ENCODE data around the gene APPBP2. TPM values are rescaled to one million over a fixed set of nuclear protein-coding genes. Genes with fewer than 3 reads are reported as not detected.

Gene APPBP2
- total RNA-seq, 2 donors from 2014 or later, result 21.5 to 33.1 TPM

GRCh38 chr17:60539807-60540206 is 13.8 kb upstream of the APPBP2 start:
- Histone ChIP-seq H3K9me3 (no peaks in the 10 kb centered on the region), H3K4me3 (no peak overlapping the region), H3K27ac (no peak overlapping the region), H3K27me3 (replicated peaks; ENCODE audit: insufficient read depth) (no peaks in the 10 kb centered on the region), H3K36me3 (no peaks in the 10 kb centered on the region), H3K4me1 (ENCODE audit: control insufficient read depth in 1 of 2, low read depth in 2 of 2) (no peaks in the 10 kb centered on the region)
- no peak for TF ChIP-seq CTCF (IDR thresholded peaks at IDR 0.05)
- ATAC-seq (ENCODE audit: insufficient number of reproducible peaks, low FRiP score, low read depth) (no peak), DNase-seq (ENCODE audit: low spot score) (no peak)

- TF ChIP-seq CTCF (IDR thresholded peaks at IDR 0.05), result no peak
- Histone ChIP-seq H3K27ac (no peak overlapping the region), H3K36me3 (no peaks in the 10 kb centered on the region), H3K27me3 (replicated peaks; ENCODE audit: insufficient read depth) (no peaks in the 10 kb centered on the region), H3K4me3 (no peak overlapping the region), H3K4me1 (ENCODE audit: control insufficient read depth in 1 of 2, low read depth in 2 of 2) (no peaks in the 10 kb centered on the region), H3K9me3 (no peaks in the 10 kb centered on the region)
- no peak for ATAC-seq (ENCODE audit: insufficient number of reproducible peaks, low FRiP score, low read depth)
- no peak for DNase-seq (ENCODE audit: low spot score)
Observed at GRCh38 chr17:60538726-60539125, 12.7 kb upstream of the APPBP2 start.

GRCh38 chr17:60535382-60536279 is 9.6 kb upstream of the APPBP2 start:
- Histone ChIP-seq H3K27me3 (replicated peaks; ENCODE audit: insufficient read depth) (no peaks in the 10 kb centered on the region), H3K4me3 (no peak overlapping the region), H3K27ac (no peak overlapping the region), H3K4me1 (ENCODE audit: control insufficient read depth in 1 of 2, low read depth in 2 of 2) (no peaks in the 10 kb centered on the region), H3K9me3 (no peaks in the 10 kb centered on the region), H3K36me3 (no peaks in the 10 kb centered on the region)
- DNase-seq (ENCODE audit: low spot score) (no peak), ATAC-seq (ENCODE audit: insufficient number of reproducible peaks, low FRiP score, low read depth) (no peak)
- TF ChIP-seq CTCF (IDR thresholded peaks at IDR 0.05), result no peak

GRCh38 chr17:60534613-60535157 is 8.6 kb upstream of the APPBP2 start:
- no peak for DNase-seq (ENCODE audit: low spot score)
- no peak for ATAC-seq (ENCODE audit: insufficient number of reproducible peaks, low FRiP score, low read depth)
- Histone ChIP-seq H3K36me3 (no peaks in the 10 kb centered on the region), H3K27me3 (replicated peaks; ENCODE audit: insufficient read depth) (no peaks in the 10 kb centered on the region), H3K4me1 (ENCODE audit: control insufficient read depth in 1 of 2, low read depth in 2 of 2) (no peaks in the 10 kb centered on the region), H3K27ac (no peak overlapping the region), H3K4me3 (no peak overlapping the region), H3K9me3 (no peaks in the 10 kb centered on the region)
- no peak for TF ChIP-seq CTCF (IDR thresholded peaks at IDR 0.05)

GRCh38 chr17:60534010-60534555 is 8.0 kb upstream of the APPBP2 start:
- TF ChIP-seq CTCF (IDR thresholded peaks at IDR 0.05), result no peak
- Histone ChIP-seq H3K36me3 (no peaks in the 10 kb centered on the region), H3K27me3 (replicated peaks; ENCODE audit: insufficient read depth) (no peaks in the 10 kb centered on the region), H3K4me1 (ENCODE audit: control insufficient read depth in 1 of 2, low read depth in 2 of 2) (no peaks in the 10 kb centered on the region), H3K9me3 (no peaks in the 10 kb centered on the region), H3K4me3 (no peak overlapping the region), H3K27ac (no peak overlapping the region)
- DNase-seq (ENCODE audit: low spot score), result no peak
- ATAC-seq (ENCODE audit: insufficient number of reproducible peaks, low FRiP score, low read depth), result no peak

All from thoracic aorta (tissue), 2 donors.